HG02943 (cell line): ENCODE data around the gene SYCE1.
"Not testable (repeated sequence)": the region's sequence is repeated elsewhere in the genome, so short reads cannot be mapped to it uniquely, and the experiment has no call there.

Experiments used
- ATAC-seq: cut with Tn5 transposase; IDR thresholded peaks from one replicate; pipeline ENCODE4 v1.9.1; 2021; ENCODE audit warnings: mild to moderate bottlenecking, low read depth, moderate library complexity; ENCODE audit not compliant: unreplicated experiment

The SYCE1 gene

GRCh38 chr10:133565441-133566294, at the start of gene SYCE1:
Gene SYCE1, minus strand, starts transcription at chr10:133565583. Its CDS starts 54 bp downstream, at chr10:133565529.
- no peak for ATAC-seq

- ATAC-seq, result no peak
Observed at GRCh38 chr10:133614830-133615580, 49.6 kb upstream of the SYCE1 start.

GRCh38 chr10:133613699-133614098, 48.3 kb upstream of the SYCE1 start:
- ATAC-seq, result no peak

- no peak for ATAC-seq
Observed at GRCh38 chr10:133611079-133611478, 45.7 kb upstream of the SYCE1 start.

- ATAC-seq, result no peak
Observed at GRCh38 chr10:133608855-133609254, 43.5 kb upstream of the SYCE1 start.

GRCh38 chr10:133603434-133603833, 38.1 kb upstream of the SYCE1 start:
- not testable (repeated sequence) for ATAC-seq

GRCh38 chr10:133600657-133601056, 35.3 kb upstream of the SYCE1 start:
- ATAC-seq, result no peak

- ATAC-seq, result not testable (repeated sequence)
Observed at GRCh38 chr10:133599869-133600268, 34.5 kb upstream of the SYCE1 start.

- ATAC-seq, result no peak
Observed at GRCh38 chr10:133592716-133593115, 27.3 kb upstream of the SYCE1 start.

- ATAC-seq, result no peak
Observed at GRCh38 chr10:133590970-133591359, 25.6 kb upstream of the SYCE1 start.

GRCh38 chr10:133590226-133590969, 25.0 kb upstream of the SYCE1 start:
- no peak for ATAC-seq

- not testable (repeated sequence) for ATAC-seq
Observed at GRCh38 chr10:133577037-133577436, 11.7 kb upstream of the SYCE1 start.

GRCh38 chr10:133573460-133573859, 8.1 kb upstream of the SYCE1 start:
- not testable (repeated sequence) for ATAC-seq

- not testable (repeated sequence) for ATAC-seq
Observed at GRCh38 chr10:133572055-133572454, 6.7 kb upstream of the SYCE1 start.

- ATAC-seq, result not testable (repeated sequence)
Observed at GRCh38 chr10:133569801-133570200, 4.4 kb upstream of the SYCE1 start.

- ATAC-seq, result not testable (repeated sequence)
Observed at GRCh38 chr10:133568831-133569527, 3.6 kb upstream of the SYCE1 start.

GRCh38 chr10:133568287-133568614, 2.9 kb upstream of the SYCE1 start:
- ATAC-seq, result no peak

GRCh38 chr10:133567609-133568286, 2.4 kb upstream of the SYCE1 start:
- ATAC-seq, result no peak

GRCh38 chr10:133567119-133567518, 1.7 kb upstream of the SYCE1 start:
- ATAC-seq, result no peak

GRCh38 chr10:133564816-133565215, 567 bp downstream of the SYCE1 start:
- ATAC-seq, result no peak
